DOHH2 (cell line): ENCODE results near the gene STARD8.

ENCODE experiments used
- H3F3A ChIP-seq: fragments of 200-600 bp; sonication (generic), shearing (Covaris generic); 2 replicates; pipeline ENCODE4 v1.6.0; 2016; ENCODE audit warnings: antibody characterized with exemption, mild to moderate bottlenecking; ENCODE audit not compliant: control insufficient read depth, insufficient read depth
- H3K27ac ChIP-seq: fragments of 200-600 bp; sonication (generic); 2 replicates; pipeline ENCODE4 v1.5.1; 2014; ENCODE audit warnings: low read depth, mild to moderate bottlenecking, low read length, moderate library complexity
- H3K27me3 ChIP-seq: fragments of 200-600 bp; sonication (generic); 2 replicates; pipeline ENCODE4 v1.6.1; 2014; ENCODE audit warnings: mild to moderate bottlenecking, low read length, mixed read lengths; ENCODE audit not compliant: control insufficient read depth
- H3K36me3 ChIP-seq: fragments of 200-600 bp; sonication (generic); 2 replicates; pipeline ENCODE4 v1.6.1; 2014; ENCODE audit warnings: mild to moderate bottlenecking, low read length, moderate library complexity, mixed read lengths; ENCODE audit not compliant: control insufficient read depth
- H3K4me1 ChIP-seq: fragments of 200-600 bp; sonication (generic); 2 replicates; pipeline ENCODE4 v1.6.1; 2014; ENCODE audit warnings: mild to moderate bottlenecking, low read length, mixed read lengths; ENCODE audit not compliant: control insufficient read depth
- H3K4me2 ChIP-seq: fragments of 200-600 bp; sonication (generic); 2 replicates; pipeline ENCODE4 v1.6.0; 2014; ENCODE audit warnings: mild to moderate bottlenecking, low read length, moderate library complexity
- H3K4me3 ChIP-seq: fragments of 200-600 bp; sonication (generic); 2 replicates; pipeline ENCODE4 v1.5.1; 2014; ENCODE audit warnings: mild to moderate bottlenecking, low read length, mixed read lengths
- H3K79me2 ChIP-seq: fragments of 200-600 bp; sonication (generic); 2 replicates; pipeline ENCODE4 v1.6.1; 2014; ENCODE audit warnings: mild to moderate bottlenecking, low read length, mixed read lengths; ENCODE audit not compliant: control insufficient read depth
- H3K9me2 ChIP-seq: fragments of 200-600 bp; sonication (generic); replicated peaks from 2 replicates; pipeline ENCODE4 v1.6.1; 2014; ENCODE audit warnings: mild to moderate bottlenecking, low read length, mixed read lengths; ENCODE audit not compliant: control insufficient read depth
- H3K9me3 ChIP-seq: fragments of 200-600 bp; sonication (generic); 2 replicates; pipeline ENCODE4 v1.6.1; 2014; ENCODE audit warnings: antibody characterized with exemption, low read length, mixed read lengths; ENCODE audit not compliant: control insufficient read depth, insufficient read depth
- H4K20me1 ChIP-seq: fragments of 200-600 bp; sonication (generic); 2 replicates; pipeline ENCODE4 v1.6.0; 2014; ENCODE audit warnings: low read depth, mild to moderate bottlenecking, antibody characterized with exemption, low read length, moderate library complexity; ENCODE audit not compliant: control insufficient read depth, insufficient read depth
- EZH2phosphoT487 ChIP-seq: fragments of 200-600 bp; sonication (generic); IDR thresholded peaks from 2 replicates; pipeline ENCODE4 v1.6.1; 2017; ENCODE audit warnings: borderline replicate concordance, mild to moderate bottlenecking, antibody characterized with exemption, low read length, moderate library complexity, mixed read lengths
- TF ChIP-seq, protein P1 (sequence below): fragments of 200-600 bp; sonication (generic); IDR thresholded peaks from one replicate; pipeline ENCODE4 v1.5.1; 2014; ENCODE audit warnings: antibody characterized with exemption, mild to moderate bottlenecking, low read depth, low read length; ENCODE audit not compliant: poor library complexity, severe bottlenecking

Gene STARD8

DNA sequence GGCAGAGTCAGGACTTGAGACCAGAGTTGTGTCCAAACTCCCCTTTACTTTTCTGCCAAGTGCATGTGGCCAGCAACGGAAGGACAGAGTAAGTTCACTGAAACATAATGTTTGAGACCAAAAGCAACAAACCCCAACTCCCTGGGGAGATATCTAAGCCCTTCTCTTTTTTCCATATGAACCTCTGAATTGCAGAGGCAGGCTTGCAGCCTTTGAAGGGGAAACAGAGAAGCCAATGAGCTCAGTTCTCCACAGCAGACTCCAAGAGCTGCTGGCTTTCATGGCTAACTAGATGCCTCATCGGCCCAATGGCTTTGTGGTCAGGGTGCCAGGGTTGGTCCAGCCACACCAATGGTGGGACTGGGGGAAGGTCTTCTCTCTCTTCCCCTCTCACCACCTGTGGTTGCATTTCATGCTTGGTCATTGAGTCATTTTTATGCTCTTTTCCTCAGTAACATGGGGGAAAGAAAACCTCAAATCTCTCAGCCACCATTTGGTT, 34.0 kb downstream of the STARD8 start:
- Histone ChIP-seq H3K4me1 (no peaks in the 10 kb centered on the region), H3F3A (no peaks in the 10 kb centered on the region), H3K79me2 (no peaks in the 10 kb centered on the region), H3K9me3 (no peaks in the 10 kb centered on the region), H3K9me2 (no peaks in the 10 kb centered on the region), H3K27ac (no peak overlapping the region), H3K36me3 (no peaks in the 10 kb centered on the region), H3K4me2 (no peak overlapping the region), H3K27me3 (no peaks in the 10 kb centered on the region), H3K4me3 (no peak overlapping the region), H4K20me1 (no peaks in the 10 kb centered on the region)
- TF ChIP-seq EZH2phosphoT487, result no peak
- TF ChIP-seq, protein P1, sequence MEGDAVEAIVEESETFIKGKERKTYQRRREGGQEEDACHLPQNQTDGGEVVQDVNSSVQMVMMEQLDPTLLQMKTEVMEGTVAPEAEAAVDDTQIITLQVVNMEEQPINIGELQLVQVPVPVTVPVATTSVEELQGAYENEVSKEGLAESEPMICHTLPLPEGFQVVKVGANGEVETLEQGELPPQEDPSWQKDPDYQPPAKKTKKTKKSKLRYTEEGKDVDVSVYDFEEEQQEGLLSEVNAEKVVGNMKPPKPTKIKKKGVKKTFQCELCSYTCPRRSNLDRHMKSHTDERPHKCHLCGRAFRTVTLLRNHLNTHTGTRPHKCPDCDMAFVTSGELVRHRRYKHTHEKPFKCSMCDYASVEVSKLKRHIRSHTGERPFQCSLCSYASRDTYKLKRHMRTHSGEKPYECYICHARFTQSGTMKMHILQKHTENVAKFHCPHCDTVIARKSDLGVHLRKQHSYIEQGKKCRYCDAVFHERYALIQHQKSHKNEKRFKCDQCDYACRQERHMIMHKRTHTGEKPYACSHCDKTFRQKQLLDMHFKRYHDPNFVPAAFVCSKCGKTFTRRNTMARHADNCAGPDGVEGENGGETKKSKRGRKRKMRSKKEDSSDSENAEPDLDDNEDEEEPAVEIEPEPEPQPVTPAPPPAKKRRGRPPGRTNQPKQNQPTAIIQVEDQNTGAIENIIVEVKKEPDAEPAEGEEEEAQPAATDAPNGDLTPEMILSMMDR, result no peak

DNA sequence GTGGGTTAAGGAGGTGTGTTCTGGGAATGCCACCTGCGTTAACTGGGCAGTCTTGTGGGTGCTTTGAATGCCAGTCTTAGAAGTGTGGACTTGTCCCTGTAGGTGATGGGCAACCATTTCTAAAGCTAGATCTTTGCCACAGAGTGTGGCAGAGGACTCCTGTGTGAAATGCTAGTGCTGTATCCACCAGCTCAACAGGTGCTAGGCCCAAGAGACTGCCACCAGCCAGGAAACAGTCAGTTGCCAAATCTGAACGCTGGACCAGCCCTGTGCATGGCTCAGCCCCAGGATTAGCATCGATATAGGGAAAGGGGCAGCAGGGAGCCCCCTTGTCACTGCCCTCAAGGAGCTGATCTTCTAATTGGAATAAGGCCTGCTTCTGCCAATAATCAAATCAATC, 35.3 kb downstream of the STARD8 start:
- Histone ChIP-seq H3K9me2 (no peaks in the 10 kb centered on the region), H4K20me1 (no peaks in the 10 kb centered on the region), H3F3A (no peaks in the 10 kb centered on the region), H3K4me1 (no peaks in the 10 kb centered on the region), H3K9me3 (no peaks in the 10 kb centered on the region), H3K4me3 (no peak overlapping the region), H3K79me2 (no peaks in the 10 kb centered on the region), H3K27ac (no peak overlapping the region), H3K36me3 (no peaks in the 10 kb centered on the region), H3K27me3 (no peaks in the 10 kb centered on the region), H3K4me2 (no peak overlapping the region)
- TF ChIP-seq, protein P1, result no peak
- TF ChIP-seq EZH2phosphoT487, result no peak

DNA sequence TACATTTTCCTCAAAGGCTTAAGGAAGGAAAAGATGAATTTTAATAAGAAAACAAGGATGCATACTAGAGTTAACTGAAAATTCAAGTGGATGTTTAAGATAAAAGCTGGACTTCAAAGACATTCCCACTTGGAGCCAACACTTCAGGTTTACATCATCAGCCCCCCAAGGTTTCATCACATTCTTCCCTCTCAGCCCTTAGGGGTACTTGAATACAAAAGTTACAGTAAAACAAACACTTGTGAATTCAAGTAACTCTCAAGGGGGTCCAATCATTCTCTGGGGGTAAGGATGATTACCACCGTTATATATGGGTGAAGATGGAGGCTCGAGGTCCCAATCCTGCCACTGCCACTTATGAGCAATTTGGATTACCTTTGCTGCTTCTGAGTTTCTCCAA, 36.1 kb downstream of the STARD8 start:
- Histone ChIP-seq H3K36me3 (no peaks in the 10 kb centered on the region), H3K9me2 (no peaks in the 10 kb centered on the region), H3K9me3 (no peaks in the 10 kb centered on the region), H3K4me3 (no peak overlapping the region), H3K4me2 (no peak overlapping the region), H3K27me3 (no peaks in the 10 kb centered on the region), H3K27ac (no peak overlapping the region), H3K79me2 (no peaks in the 10 kb centered on the region), H4K20me1 (no peaks in the 10 kb centered on the region), H3K4me1 (no peaks in the 10 kb centered on the region), H3F3A (no peaks in the 10 kb centered on the region)
- TF ChIP-seq EZH2phosphoT487, result no peak
- TF ChIP-seq, protein P1, result no peak
